Spinal cord (tissue), 10 donors: ENCODE results near the gene COL25A1. TPM values are rescaled to one million over a fixed set of nuclear protein-coding genes. Genes with fewer than 3 reads are reported as not detected.

Source experiments
- DNase-seq, 6 donors: peaks; one replicate each; pipeline versions ENCODE4 v3.0.0 to v3.0.0-alpha.2; 2013 to 2015; ENCODE audit warnings: low spot score in 6 of 6, low read depth in 4 of 6
- H3K27ac ChIP-seq: one replicate; pipeline ENCODE4 v1.5.1; 2013; ENCODE audit warnings: low read depth, low read length, control low read depth
- H3K27me3 ChIP-seq: one replicate; pipeline ENCODE4 v1.6.1; 2013; ENCODE audit warnings: low read length; ENCODE audit not compliant: control insufficient read depth, insufficient read depth
- H3K36me3 ChIP-seq: one replicate; pipeline ENCODE4 v1.6.1; 2013; ENCODE audit warnings: low read length; ENCODE audit not compliant: control insufficient read depth, insufficient read depth
- H3K4me1 ChIP-seq: one replicate; pipeline ENCODE4 v1.6.1; 2013; ENCODE audit warnings: low read length; ENCODE audit not compliant: control insufficient read depth, insufficient read depth
- H3K4me3 ChIP-seq: one replicate; pipeline ENCODE4 v1.5.1; 2013; ENCODE audit warnings: low read depth, low read length, control low read depth
- H3K9me3 ChIP-seq: one replicate; pipeline ENCODE4 v1.6.1; 2013; ENCODE audit warnings: low read length; ENCODE audit not compliant: control insufficient read depth, insufficient read depth
- WGBS: methylation state at CpG from one replicate; pipeline ENCODE4 v1.1.5; 2013; ENCODE audit warnings: missing lambda C conversion rate; ENCODE audit not compliant: insufficient coverage; 5-methylcytosine and 5-hydroxymethylcytosine counted together
- polyA plus RNA-seq, 2 donors: library from polyadenylated mRNA; unstranded; fragments of 120-200 nt; gene quantifications; one replicate each; pipeline ENCODE4 v1.2.1, GENCODE V29; 2013; ENCODE audit not compliant: insufficient read length in 2 of 2
- total RNA-seq, 2 donors: library from RNA; depleted of rRNA in 1 of 2; stranded (reverse); fragments of 120-200 nt in 1 of 2; fragments of >200 nt in 1 of 2; gene quantifications; one replicate each; pipeline versions ENCODE4 v1.2.3 to v1.2.4, GENCODE V29; 2013 to 2014
- donor health status: healthy.

COL25A1 gene
- total and polyA plus RNA-seq, 4 donors = 9.3 to 33.6 (median 13.4) TPM

DNA sequence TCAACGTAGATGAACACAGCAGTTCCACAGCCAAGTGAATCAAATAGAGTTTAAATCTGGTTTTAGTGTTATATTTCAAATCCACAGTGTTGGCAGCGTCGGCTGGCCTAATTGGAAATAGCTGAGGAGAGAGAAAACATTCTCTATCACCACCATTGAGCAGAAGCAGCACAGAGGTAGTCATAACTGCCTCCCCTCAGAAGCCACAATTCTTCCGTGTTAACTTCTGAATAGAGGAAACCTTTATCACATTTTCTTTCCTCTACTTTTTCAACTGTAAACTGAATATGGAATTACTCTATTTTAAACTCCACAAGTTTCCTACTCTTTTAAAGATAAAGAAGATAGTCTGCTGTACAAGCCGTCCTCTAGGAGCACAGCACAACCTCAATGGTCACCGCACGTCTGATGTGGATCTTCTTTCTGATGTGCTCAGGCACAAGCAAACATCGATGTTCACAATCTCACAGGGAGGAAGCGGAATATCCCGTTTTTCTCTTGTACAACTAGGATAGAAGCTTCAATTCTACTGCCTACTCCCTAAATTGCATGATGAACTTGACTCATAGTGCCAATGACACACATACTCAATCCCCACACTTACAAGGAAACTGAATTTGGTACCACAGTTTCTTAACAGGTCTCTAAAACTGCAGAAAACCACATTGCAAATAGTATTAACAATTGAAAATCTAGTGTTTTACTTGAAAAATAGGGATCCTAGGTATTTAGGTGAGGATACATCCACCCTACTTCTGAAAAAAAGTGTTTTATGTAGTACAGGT lies 321.8 kb downstream of the COL25A1 start:
- no peaks in the 10 kb centered on the region for H3K27me3 ChIP-seq
- H3K4me3 ChIP-seq = no peak overlapping the region
- no peaks in the 10 kb centered on the region for H3K36me3 ChIP-seq
- no peak for DNase-seq
- no peak overlapping the region for H3K27ac ChIP-seq
- no peaks in the 10 kb centered on the region for H3K9me3 ChIP-seq
- WGBS = 96% methylated on average over 6 of the region's 10 CpGs
- no peaks in the 10 kb centered on the region for H3K4me1 ChIP-seq

DNA sequence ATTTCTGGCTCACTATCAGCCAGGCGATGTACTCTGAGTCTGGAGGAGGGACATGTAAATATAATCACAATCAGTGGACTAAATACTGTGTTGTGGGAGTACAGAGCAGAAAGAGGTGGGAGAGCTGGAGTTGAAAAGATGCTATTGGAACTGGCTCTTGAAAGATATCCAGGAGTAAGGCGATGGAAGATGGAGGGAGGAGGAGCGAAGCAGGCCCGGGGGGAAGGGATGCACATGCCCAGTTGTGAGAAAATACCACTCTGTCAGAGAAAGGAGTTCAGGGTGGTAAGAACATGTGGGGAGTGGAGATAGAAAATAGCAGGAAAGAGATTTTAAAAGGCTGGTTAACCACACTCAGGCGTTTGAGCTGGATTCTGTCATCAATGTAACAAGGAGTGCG lies 322.7 kb downstream of the COL25A1 start:
- Histone ChIP-seq H3K9me3 (no peaks in the 10 kb centered on the region), H3K27ac (no peak overlapping the region), H3K4me1 (no peaks in the 10 kb centered on the region), H3K4me3 (no peak overlapping the region), H3K36me3 (no peaks in the 10 kb centered on the region), H3K27me3 (no peaks in the 10 kb centered on the region)
- DNase-seq = no peak
- WGBS = 79% methylated on average over 6 of the region's 6 CpGs

DNA sequence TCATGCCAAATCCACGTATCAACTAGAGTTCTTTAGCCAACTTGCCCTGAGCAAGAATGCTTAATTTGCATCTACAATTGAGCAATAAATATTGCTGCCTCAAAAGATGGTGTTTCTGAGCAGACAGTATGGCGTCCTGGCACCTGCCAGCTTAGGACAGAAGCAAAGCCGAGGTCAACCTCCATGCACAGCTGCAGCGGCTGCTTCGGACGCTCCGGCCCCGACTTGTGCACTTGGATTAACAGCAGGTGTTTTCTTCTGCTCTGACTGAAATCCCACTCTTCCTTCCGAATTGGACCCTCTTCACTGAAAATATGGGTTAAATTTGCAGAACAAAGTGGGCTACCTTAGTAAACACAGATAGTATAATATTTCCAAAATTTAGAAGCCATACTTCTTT lies 324.4 kb downstream of the COL25A1 start:
- Histone ChIP-seq H3K9me3 (no peaks in the 10 kb centered on the region), H3K27me3 (no peaks in the 10 kb centered on the region), H3K4me3 (no peak overlapping the region), H3K36me3 (no peaks in the 10 kb centered on the region), H3K4me1 (no peaks in the 10 kb centered on the region), H3K27ac (no peak overlapping the region)
- DNase-seq = peak in 1 of 6 donors; percentile 27
- WGBS = 46% methylated on average over 8 of the region's 9 CpGs

DNA sequence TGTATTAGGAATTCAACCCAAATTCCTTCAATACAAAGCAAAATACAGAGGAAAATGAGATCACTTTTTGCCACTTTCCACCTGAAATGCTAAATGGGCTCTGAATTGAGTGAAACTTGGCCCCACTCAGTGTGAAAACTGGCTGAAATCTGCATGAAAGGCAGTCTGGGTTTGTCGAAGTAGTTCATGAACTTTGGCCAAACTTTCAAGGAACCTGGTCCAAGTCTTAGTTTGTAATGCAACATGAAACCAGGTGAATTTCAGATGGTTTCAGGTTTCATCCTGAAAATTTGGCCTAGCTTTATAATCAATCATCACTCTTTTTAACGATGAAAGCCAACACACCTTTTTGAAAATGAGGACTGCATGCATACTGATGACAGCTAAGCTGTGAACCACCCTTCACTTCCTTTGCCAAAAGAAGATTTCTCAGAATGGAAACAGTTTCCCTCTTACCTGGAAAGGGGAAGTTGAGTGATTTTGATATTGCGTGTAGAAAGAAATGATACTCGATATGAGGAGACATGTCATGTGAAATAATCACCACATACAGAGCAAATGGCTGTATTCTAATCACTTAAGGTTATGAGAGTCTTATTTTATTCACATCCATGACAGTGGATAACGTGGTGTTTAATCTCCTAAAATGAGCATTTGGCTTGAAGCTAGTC lies 329.7 kb downstream of the COL25A1 start:
- 68% methylated on average over 2 of the region's 5 CpGs for WGBS
- Histone ChIP-seq H3K27me3 (no peaks in the 10 kb centered on the region), H3K4me1 (no peaks in the 10 kb centered on the region), H3K4me3 (no peak overlapping the region), H3K27ac (no peak overlapping the region), H3K9me3 (no peaks in the 10 kb centered on the region), H3K36me3 (no peaks in the 10 kb centered on the region)
- DNase-seq = no peak

DNA sequence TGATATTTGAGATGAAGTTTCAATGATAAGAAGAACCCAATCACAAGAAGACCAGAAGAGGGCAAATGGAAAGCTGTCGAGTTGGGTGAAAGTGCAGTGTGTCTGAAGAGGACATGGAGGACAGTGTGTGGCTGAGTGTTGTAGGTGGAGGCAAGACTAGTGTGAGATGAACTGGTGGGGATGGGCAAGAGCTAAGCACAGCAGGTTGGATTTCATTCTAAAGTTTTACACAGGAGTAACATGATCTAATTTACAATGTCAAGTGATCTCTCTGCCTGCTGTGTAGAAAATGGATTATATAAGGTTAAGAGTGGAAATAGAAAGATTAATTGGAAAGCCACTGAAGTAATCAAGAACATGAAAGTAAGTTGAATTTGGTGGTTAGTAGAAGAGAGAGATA lies 331.0 kb downstream of the COL25A1 start:
- Histone ChIP-seq H3K4me3 (no peak overlapping the region), H3K27ac (no peak overlapping the region)
- 0% methylated on average over 1 of the region's 1 CpG for WGBS

DNA sequence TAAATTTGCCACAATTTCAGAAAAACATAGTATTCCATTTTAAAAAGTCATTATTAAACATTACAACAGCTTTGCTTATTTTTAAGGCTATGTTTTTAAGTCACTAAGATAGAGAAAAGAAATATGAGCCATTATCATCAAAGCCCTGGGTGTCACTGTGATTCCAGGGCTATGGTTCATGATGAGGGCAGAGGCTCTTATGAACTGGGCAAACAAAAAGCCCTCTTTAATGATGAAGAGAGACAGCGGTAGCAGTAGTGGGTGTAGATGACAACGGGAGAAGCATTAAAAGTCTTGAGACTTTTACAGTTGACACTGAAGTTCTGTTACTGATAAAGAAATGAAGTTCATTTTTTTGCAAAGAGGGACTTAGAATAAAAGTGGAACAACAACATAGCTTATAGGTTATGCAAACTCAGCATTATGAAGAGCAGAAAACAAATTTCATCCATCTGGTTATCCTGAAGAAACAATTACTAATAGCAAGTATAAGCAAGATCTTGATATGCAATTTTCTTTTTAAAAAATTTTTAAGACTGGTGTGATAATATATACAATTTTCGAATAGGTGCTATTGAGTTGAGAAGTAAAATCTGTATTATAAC lies 336.9 kb downstream of the COL25A1 start:
- Histone ChIP-seq H3K4me3 (no peak overlapping the region), H3K36me3 (no peaks in the 10 kb centered on the region), H3K4me1 (no peaks in the 10 kb centered on the region), H3K27ac (no peak overlapping the region), H3K27me3 (no peaks in the 10 kb centered on the region), H3K9me3 (no peaks in the 10 kb centered on the region)
- DNase-seq = no peak
- WGBS = no CpG with 5 or more reads among the region's 3 CpGs

More for the DNA sequence above, 331.0 kb downstream of the COL25A1 start:
- Histone ChIP-seq H3K36me3 (no peaks in the 10 kb centered on the region), H3K27me3 (no peaks in the 10 kb centered on the region), H3K4me1 (no peaks in the 10 kb centered on the region), H3K9me3 (no peaks in the 10 kb centered on the region)
- DNase-seq = no peak

DNA sequence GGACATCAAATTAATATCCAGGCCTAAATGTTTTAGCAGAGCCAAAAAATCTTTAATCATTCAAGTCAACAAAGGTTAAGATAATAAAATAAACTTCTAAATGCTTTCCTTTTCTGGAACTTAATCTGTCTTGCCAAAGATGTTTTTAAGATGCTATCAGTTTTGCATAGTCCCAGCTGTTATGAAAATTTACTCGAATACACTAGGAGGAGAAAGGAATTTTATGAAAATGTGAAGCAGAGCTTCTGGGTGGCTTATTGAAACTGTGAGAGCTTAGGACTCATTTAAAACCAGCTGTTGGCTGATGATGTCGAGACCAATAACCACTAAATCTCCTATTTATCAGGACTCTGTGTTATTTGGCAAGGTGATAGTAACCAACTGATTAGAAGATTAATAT lies 337.4 kb downstream of the COL25A1 start:
- no peaks in the 10 kb centered on the region for H3K27me3 ChIP-seq
- no peaks in the 10 kb centered on the region for H3K36me3 ChIP-seq
- no peak for DNase-seq
- H3K4me3 ChIP-seq = no peak overlapping the region
- H3K27ac ChIP-seq = no peak overlapping the region
- no peaks in the 10 kb centered on the region for H3K4me1 ChIP-seq
- no CpG with 5 or more reads among the region's 2 CpGs for WGBS
- H3K9me3 ChIP-seq = no peaks in the 10 kb centered on the region

DNA sequence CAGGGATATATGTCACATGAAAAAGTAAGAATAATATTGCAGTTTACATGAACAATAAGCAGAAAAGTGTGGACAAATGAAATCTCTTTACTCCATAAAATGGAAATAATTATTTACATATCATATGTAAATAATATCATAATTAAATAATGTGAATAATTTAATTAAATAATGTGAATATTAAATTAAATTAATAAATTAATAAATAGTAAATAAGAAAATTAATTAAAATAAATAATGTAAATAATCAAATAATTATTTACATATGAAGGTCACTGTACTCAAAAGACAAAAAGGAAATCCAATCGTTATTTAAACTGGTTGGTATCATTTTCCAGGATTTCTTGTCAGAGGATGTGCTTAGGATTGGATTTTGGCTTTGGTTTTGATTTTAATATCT lies 338.5 kb downstream of the COL25A1 start:
- no peaks in the 10 kb centered on the region for H3K27me3 ChIP-seq
- no peak for DNase-seq
- H3K4me1 ChIP-seq = no peaks in the 10 kb centered on the region
- H3K36me3 ChIP-seq = no peaks in the 10 kb centered on the region
- H3K9me3 ChIP-seq = no peaks in the 10 kb centered on the region
- H3K27ac ChIP-seq = no peak overlapping the region
- H3K4me3 ChIP-seq = no peak overlapping the region
- no CpG with 5 or more reads among the region's 1 CpG for WGBS

DNA sequence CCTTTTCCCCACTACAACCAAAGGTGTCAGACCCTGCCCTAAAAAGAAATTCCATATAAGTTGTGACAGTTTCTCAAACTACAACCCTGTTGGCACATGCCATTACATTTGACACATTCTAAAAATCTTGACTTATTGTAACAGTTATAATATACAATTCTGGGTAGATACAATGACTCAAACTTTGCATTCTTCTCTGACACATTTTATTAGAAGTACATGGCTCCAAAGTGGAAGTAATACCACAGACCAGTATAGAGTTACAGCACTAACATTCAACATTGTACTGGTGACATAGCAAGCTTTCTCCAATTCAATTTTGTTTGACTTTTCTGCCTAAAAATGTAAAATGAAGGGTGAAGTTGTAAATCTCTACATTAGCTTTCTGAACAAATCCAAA lies 343.0 kb downstream of the COL25A1 start:
- Histone ChIP-seq H3K27ac (no peak overlapping the region), H3K4me3 (no peak overlapping the region), H3K36me3 (no peaks in the 10 kb centered on the region), H3K4me1 (no peaks in the 10 kb centered on the region), H3K27me3 (no peaks in the 10 kb centered on the region), H3K9me3 (no peaks in the 10 kb centered on the region)
- no peak for DNase-seq

DNA sequence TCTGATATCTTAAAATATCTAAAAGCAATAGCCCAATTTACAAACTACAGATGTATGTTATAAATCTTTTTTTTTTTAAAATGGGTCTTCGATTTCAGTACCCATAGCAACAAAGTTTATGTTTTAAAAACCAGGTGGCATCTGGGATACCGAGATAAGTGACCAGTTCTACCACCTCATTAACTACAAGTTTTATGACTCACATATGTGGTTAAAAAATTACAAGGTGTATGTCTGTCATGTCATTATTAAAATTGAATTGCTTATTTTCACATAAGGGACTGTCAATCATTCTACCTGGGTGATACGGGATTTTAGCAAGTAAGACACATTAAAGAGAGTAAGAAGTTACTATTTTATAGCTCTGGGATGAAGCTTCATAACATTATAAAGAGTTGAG lies 347.6 kb downstream of the COL25A1 start:
- no peaks in the 10 kb centered on the region for H3K36me3 ChIP-seq
- H3K4me1 ChIP-seq = no peaks in the 10 kb centered on the region
- DNase-seq = no peak
- no peak overlapping the region for H3K27ac ChIP-seq
- H3K4me3 ChIP-seq = no peak overlapping the region
- WGBS = no CpG with 5 or more reads among the region's 3 CpGs
- no peaks in the 10 kb centered on the region for H3K9me3 ChIP-seq
- no peaks in the 10 kb centered on the region for H3K27me3 ChIP-seq
